Astrocyte (in vitro differentiated cells and primary cell): Measurements from ENCODE around the gene SH3BP4. TPM values are rescaled to one million over a fixed set of nuclear protein-coding genes. Genes with fewer than 3 reads are reported as not detected.

ENCODE experiments used
- DNase-seq: peaks from one replicate; pipeline ENCODE4 v3.0.0-alpha.2; 2010; ENCODE audit warnings: low read depth
- FAIRE-seq: peaks from 2 replicates; lab custom pipeline; 2011; peaks lifted over from hg19 to GRCh38; lab: Jason Lieb, UNC
- H2AFZ ChIP-seq: 2 replicates; pipeline ENCODE4 v1.6.0; 2012; ENCODE audit warnings: low read depth, low read length, inconsistent platforms
- H3K27ac ChIP-seq: 2 replicates; pipeline ENCODE4 v1.5.1; 2011; ENCODE audit warnings: low read depth, low read length, inconsistent platforms
- H3K27me3 ChIP-seq: 2 replicates; pipeline ENCODE4 v1.6.0; 2011; ENCODE audit warnings: low read length, inconsistent platforms; ENCODE audit not compliant: insufficient read depth
- H3K36me3 ChIP-seq: 2 replicates; pipeline ENCODE4 v1.5.1; 2011; ENCODE audit warnings: low read length, inconsistent platforms; ENCODE audit not compliant: insufficient read depth
- H3K4me1 ChIP-seq: 2 replicates; pipeline ENCODE4 v1.5.1; 2011; ENCODE audit warnings: low read length, inconsistent platforms; ENCODE audit not compliant: insufficient read depth
- H3K4me2 ChIP-seq: 2 replicates; pipeline ENCODE4 v1.6.0; 2012; ENCODE audit warnings: low read length, inconsistent platforms
- H3K4me3 ChIP-seq: 2 replicates; pipeline ENCODE4 v1.5.1; 2011; ENCODE audit warnings: low read depth, mild to moderate bottlenecking, low read length, inconsistent platforms; ENCODE audit not compliant: insufficient read depth
- H3K79me2 ChIP-seq: 2 replicates; pipeline ENCODE4 v1.6.0; 2012; ENCODE audit warnings: mild to moderate bottlenecking, low read length, inconsistent platforms; ENCODE audit not compliant: insufficient read depth
- H3K9ac ChIP-seq: 2 replicates; pipeline ENCODE4 v1.6.0; 2012; ENCODE audit warnings: mild to moderate bottlenecking, low read length, inconsistent platforms
- H3K9me3 ChIP-seq: 2 replicates; pipeline ENCODE4 v1.5.1; 2012; ENCODE audit warnings: low read depth, mild to moderate bottlenecking, low read length, inconsistent platforms; ENCODE audit not compliant: insufficient read depth
- H4K20me1 ChIP-seq: 2 replicates; pipeline ENCODE4 v1.6.0; 2012; ENCODE audit warnings: low read length, inconsistent platforms; ENCODE audit not compliant: insufficient read depth
- H3K27ac Mint-ChIP-seq: one replicate; pipeline ENCODE4 v1.8.0; 2021; ENCODE audit warnings: mild to moderate bottlenecking, mixed read lengths; ENCODE audit not compliant: unreplicated experiment
- H3K27me3 Mint-ChIP-seq: one replicate; pipeline ENCODE4 v1.8.0; 2021; ENCODE audit warnings: low read depth, mixed read lengths; ENCODE audit not compliant: unreplicated experiment
- H3K36me3 Mint-ChIP-seq: one replicate; pipeline ENCODE4 v1.8.0; 2021; ENCODE audit warnings: low read depth, mixed read lengths; ENCODE audit not compliant: unreplicated experiment
- H3K4me1 Mint-ChIP-seq: one replicate; pipeline ENCODE4 v1.8.0; 2021; ENCODE audit warnings: low read depth, mixed read lengths; ENCODE audit not compliant: unreplicated experiment
- H3K4me3 Mint-ChIP-seq: one replicate; pipeline ENCODE4 v1.8.0; 2021; ENCODE audit warnings: mild to moderate bottlenecking, moderate library complexity, mixed read lengths; ENCODE audit not compliant: unreplicated experiment
- H3K9me3 Mint-ChIP-seq: one replicate; pipeline ENCODE4 v1.8.0; 2021; ENCODE audit warnings: mild to moderate bottlenecking, mixed read lengths; ENCODE audit not compliant: unreplicated experiment
- EZH2 ChIP-seq: IDR thresholded peaks from 2 replicates; pipeline ENCODE4 v1.6.1; 2012; ENCODE audit warnings: mild to moderate bottlenecking, low read length, inconsistent platforms; ENCODE audit not compliant: insufficient read depth
- total RNA-seq: library from RNA; stranded (reverse); gene quantifications from 2 replicates; pipeline ENCODE4 v1.2.1, GENCODE V29; 2021
- TF ChIP-seq, protein P1 (sequence below): IDR thresholded peaks from 2 replicates; pipeline ENCODE4 v1.5.1; 2011; ENCODE audit warnings: low read depth, mild to moderate bottlenecking, inconsistent platforms, low read length, moderate library complexity; ENCODE audit not compliant: insufficient read depth

The SH3BP4 gene
- total RNA-seq, 1 donor from 2014 or later: 127 TPM

DNA sequence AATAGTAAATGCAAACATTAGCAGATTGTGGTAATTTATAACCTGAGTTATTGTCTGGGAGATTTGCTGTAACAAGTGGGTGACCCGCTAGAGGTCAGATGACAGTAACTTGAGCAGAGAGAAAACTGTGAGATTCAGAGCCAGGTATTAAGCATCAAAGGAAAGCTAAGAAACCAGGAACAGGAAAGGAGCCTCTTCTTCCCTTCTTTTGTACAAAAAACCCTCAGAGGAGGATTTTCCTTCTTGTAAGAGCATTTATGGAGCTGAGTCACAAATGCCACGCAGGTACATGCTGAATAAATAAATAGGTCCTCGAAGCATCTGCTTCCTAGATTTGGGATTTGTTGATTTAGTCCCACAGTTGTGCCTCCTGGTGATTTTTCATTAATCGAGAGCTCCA, 146.5 kb downstream of the SH3BP4 start:
- Histone ChIP-seq H3K79me2 (no peaks in the 10 kb centered on the region), H2AFZ (no peak overlapping the region), H3K9me3 (no peaks in the 10 kb centered on the region), H3K27me3 (no peaks in the 10 kb centered on the region), H3K4me1 (peaks cover 14% of the 10 kb centered on the region), H3K9ac (no peak overlapping the region), H3K36me3 (no peaks in the 10 kb centered on the region), H3K4me3 (no peak overlapping the region), H3K27ac (no peak overlapping the region), H4K20me1 (no peaks in the 10 kb centered on the region), H3K4me2 (peak overlapping the region; percentile 20)
- FAIRE-seq: no peak
- H3K4me3 Mint-ChIP-seq: no peak overlapping the region
- H3K27ac Mint-ChIP-seq: no peak overlapping the region
- no peaks in the 10 kb centered on the region for H3K36me3 Mint-ChIP-seq
- DNase-seq: no peak
- H3K27me3 Mint-ChIP-seq: peaks cover 22% of the 10 kb centered on the region
- TF ChIP-seq, protein P1, sequence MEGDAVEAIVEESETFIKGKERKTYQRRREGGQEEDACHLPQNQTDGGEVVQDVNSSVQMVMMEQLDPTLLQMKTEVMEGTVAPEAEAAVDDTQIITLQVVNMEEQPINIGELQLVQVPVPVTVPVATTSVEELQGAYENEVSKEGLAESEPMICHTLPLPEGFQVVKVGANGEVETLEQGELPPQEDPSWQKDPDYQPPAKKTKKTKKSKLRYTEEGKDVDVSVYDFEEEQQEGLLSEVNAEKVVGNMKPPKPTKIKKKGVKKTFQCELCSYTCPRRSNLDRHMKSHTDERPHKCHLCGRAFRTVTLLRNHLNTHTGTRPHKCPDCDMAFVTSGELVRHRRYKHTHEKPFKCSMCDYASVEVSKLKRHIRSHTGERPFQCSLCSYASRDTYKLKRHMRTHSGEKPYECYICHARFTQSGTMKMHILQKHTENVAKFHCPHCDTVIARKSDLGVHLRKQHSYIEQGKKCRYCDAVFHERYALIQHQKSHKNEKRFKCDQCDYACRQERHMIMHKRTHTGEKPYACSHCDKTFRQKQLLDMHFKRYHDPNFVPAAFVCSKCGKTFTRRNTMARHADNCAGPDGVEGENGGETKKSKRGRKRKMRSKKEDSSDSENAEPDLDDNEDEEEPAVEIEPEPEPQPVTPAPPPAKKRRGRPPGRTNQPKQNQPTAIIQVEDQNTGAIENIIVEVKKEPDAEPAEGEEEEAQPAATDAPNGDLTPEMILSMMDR: no peak
- no peak for TF ChIP-seq EZH2
- no peaks in the 10 kb centered on the region for H3K4me1 Mint-ChIP-seq
- no peaks in the 10 kb centered on the region for H3K9me3 Mint-ChIP-seq

DNA sequence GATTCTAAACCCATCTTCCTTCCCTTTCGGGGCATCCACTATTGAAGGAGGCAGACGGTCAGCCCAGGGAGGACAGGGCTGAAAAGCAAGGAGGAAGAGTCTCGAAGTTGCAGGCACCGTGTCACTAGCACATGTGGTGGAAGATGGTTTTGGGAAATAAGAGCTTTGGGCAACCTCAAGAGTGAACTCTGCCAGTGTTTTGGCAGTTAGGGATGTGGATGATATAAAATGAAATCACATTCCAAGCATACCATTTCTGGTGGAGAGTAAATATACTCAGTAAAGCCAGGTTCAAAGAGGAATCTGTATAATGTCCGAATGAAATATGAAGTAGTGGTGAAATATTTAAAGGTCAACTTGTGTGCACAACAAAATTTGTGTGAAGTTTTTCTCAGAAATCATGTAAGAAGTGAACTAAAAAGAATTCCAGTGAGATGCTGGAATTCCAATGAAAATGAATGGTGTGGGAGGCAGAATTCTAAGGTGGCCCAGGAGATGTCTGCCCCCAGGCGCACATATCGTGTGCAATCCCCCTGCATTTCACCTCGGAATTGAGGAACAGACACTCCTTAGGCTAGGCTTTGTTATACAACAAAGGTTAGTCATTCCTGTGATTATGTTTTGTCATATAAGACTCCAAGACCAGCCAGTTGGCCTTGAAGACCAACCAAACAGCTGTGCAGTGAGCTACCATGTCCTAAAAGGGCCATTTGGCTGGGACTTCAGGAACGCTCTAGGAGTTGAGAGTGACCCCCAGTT, 147.1 kb downstream of the SH3BP4 start:
- Histone ChIP-seq H3K27ac (no peak overlapping the region), H4K20me1 (no peaks in the 10 kb centered on the region), H3K79me2 (no peaks in the 10 kb centered on the region), H2AFZ (no peak overlapping the region), H3K4me2 (peak overlapping the region; percentile 20), H3K4me3 (no peak overlapping the region), H3K27me3 (no peaks in the 10 kb centered on the region), H3K9me3 (no peaks in the 10 kb centered on the region), H3K9ac (no peak overlapping the region), H3K36me3 (no peaks in the 10 kb centered on the region), H3K4me1 (peaks cover 14% of the 10 kb centered on the region)
- no peaks in the 10 kb centered on the region for H3K36me3 Mint-ChIP-seq
- TF ChIP-seq EZH2: no peak
- TF ChIP-seq, protein P1: no peak
- H3K4me1 Mint-ChIP-seq: no peaks in the 10 kb centered on the region
- DNase-seq (peak; percentile 79), FAIRE-seq (no peak)
- no peaks in the 10 kb centered on the region for H3K9me3 Mint-ChIP-seq
- H3K27ac Mint-ChIP-seq: no peak overlapping the region
- no peak overlapping the region for H3K4me3 Mint-ChIP-seq
- H3K27me3 Mint-ChIP-seq: peaks cover 20% of the 10 kb centered on the region

DNA sequence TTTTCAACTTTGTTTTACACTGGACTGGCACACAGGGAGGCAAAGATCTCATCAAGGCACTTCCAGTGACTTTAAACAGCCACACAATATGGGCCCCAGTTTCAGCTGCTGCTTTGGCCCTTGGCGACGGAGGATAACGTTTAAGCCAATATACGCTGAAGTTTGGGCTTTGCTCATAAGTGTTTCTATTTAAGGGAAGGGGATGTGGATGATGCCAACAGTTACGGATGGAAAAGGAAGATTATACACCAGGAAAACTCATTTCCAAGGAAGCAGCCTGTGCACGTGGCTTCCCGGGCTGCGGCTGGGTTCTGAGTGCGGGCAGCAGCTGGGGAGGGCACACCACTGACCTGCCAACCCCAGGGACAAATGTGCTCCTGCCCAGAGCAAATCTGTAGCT, 151.1 kb downstream of the SH3BP4 start:
- Mint-ChIP-seq H3K4me3 (no peak overlapping the region), H3K4me1 (peaks cover 16% of the 10 kb centered on the region)
- FAIRE-seq: no peak

More for the DNA sequence above, 151.1 kb downstream of the SH3BP4 start:
- no peaks in the 10 kb centered on the region for H3K36me3 Mint-ChIP-seq
- DNase-seq: no peak
- H3K9me3 Mint-ChIP-seq: no peaks in the 10 kb centered on the region
- no peak overlapping the region for H3K27ac Mint-ChIP-seq
- Histone ChIP-seq H3K27me3 (no peaks in the 10 kb centered on the region), H2AFZ (no peak overlapping the region), H3K9ac (no peak overlapping the region), H3K4me3 (no peak overlapping the region), H3K79me2 (no peaks in the 10 kb centered on the region), H3K4me1 (peaks cover 28% of the 10 kb centered on the region), H3K27ac (no peak overlapping the region), H3K4me2 (no peak overlapping the region), H3K36me3 (no peaks in the 10 kb centered on the region), H4K20me1 (no peaks in the 10 kb centered on the region), H3K9me3 (no peaks in the 10 kb centered on the region)
- TF ChIP-seq EZH2: no peak
- TF ChIP-seq, protein P1: no peak
- H3K27me3 Mint-ChIP-seq: peaks cover 16% of the 10 kb centered on the region
